GM12878 (cell line): ENCODE results near the gene IL1RAPL1. TPM values are rescaled to one million over a fixed set of nuclear protein-coding genes. Genes with fewer than 3 reads are reported as not detected.

Experiments used
- ATAC-seq: fragments of 200-7000 bp; cut with Tn5 transposase; 3 replicates; pipeline ENCODE4 v1.9.1; 2020; ENCODE audit warnings: mild to moderate bottlenecking, moderate library complexity
- BruUV-seq: library from RNA; stranded (reverse); fragments of 400-500 nt; replicated peaks from 2 replicates; lab custom pipeline; 2021; lab: Mats Ljungman, UMichigan
- CTCF ChIA-PET: fragments of 300-600 bp; sonication (Branson Sonifier 250); formaldehyde crosslinking; extraction: SDS; loops from one replicate; lab custom pipeline; 2021; ENCODE audit warnings: inconsistent platforms; lab: Yijun Ruan, JAX
- POLR2A ChIA-PET: fragments of 350-600 bp; formaldehyde crosslinking; extraction: SDS; loops from one replicate; lab custom pipeline; 2021; ENCODE audit warnings: inconsistent platforms; lab: Charles Lee
- RAD21 ChIA-PET: fragments of 300-600 bp; sonication (Branson Sonifier 250); formaldehyde crosslinking; loops from one replicate; lab custom pipeline; 2023; ENCODE audit warnings: antibody characterized with exemption; ENCODE audit not compliant: unreplicated experiment; lab: Charles Lee
- SMC1A ChIA-PET: fragments of 300-600 bp; sonication (Branson Sonifier 250); formaldehyde crosslinking; loops from one replicate; lab custom pipeline; 2023; ENCODE audit not compliant: unreplicated experiment, uncharacterized antibody; lab: Charles Lee
- DNase-seq: peaks from one replicate; pipeline ENCODE4 v3.0.0-alpha.2; 2011; ENCODE audit warnings: low read depth, low spot score
- FAIRE-seq: peaks from 3 replicates; lab custom pipeline; 2011; peaks lifted over from hg19 to GRCh38; lab: Jason Lieb, UNC
- H2AFZ ChIP-seq: 2 replicates; pipeline ENCODE4 v1.6.0; 2011; ENCODE audit warnings: low read depth, low read length, control low read depth; ENCODE audit not compliant: control insufficient read depth
- H3K27ac ChIP-seq: 2 replicates; pipeline ENCODE4 v1.5.1; 2011; ENCODE audit warnings: control low read depth; ENCODE audit not compliant: control insufficient read depth, insufficient read depth
- H3K27me3 ChIP-seq, 2 experiments: replicated peaks in 1 of 2; 2 replicates each; pipeline versions ENCODE4 v1.6.0 to v1.6.1; 2011; ENCODE audit warnings: low read length in 1 of 2; ENCODE audit not compliant: control insufficient read depth in 2 of 2, insufficient read depth in 2 of 2
- H3K36me3 ChIP-seq, 2 experiments: 2 replicates each; pipeline ENCODE4 v1.5.1; 2011; ENCODE audit warnings: low read length in 1 of 2; ENCODE audit not compliant: control insufficient read depth in 2 of 2, insufficient read depth in 2 of 2
- H3K4me1 ChIP-seq: 2 replicates; pipeline ENCODE4 v1.6.1; 2011; ENCODE audit warnings: mild to moderate bottlenecking, low read length, moderate library complexity, mixed read lengths; ENCODE audit not compliant: control insufficient read depth, insufficient read depth
- H3K4me2 ChIP-seq: 2 replicates; pipeline ENCODE4 v1.6.0; 2011; ENCODE audit warnings: control low read depth; ENCODE audit not compliant: control insufficient read depth, insufficient read depth
- H3K4me3 ChIP-seq: fragments of 200-600 bp; sonication (generic); 2 replicates; pipeline ENCODE4 v1.5.1; 2016
- H3K79me2 ChIP-seq: 2 replicates; pipeline ENCODE4 v1.6.0; 2011; ENCODE audit warnings: low read length; ENCODE audit not compliant: control insufficient read depth, insufficient read depth
- H3K9ac ChIP-seq: 2 replicates; pipeline ENCODE4 v1.8.0; 2011; ENCODE audit warnings: low read length, control low read depth, mixed read lengths; ENCODE audit not compliant: control insufficient read depth, insufficient read depth
- H3K9me3 ChIP-seq: replicated peaks from 3 replicates; pipeline ENCODE4 v1.5.1; 2011; ENCODE audit warnings: mild to moderate bottlenecking, low read length; ENCODE audit not compliant: control insufficient read depth, insufficient read depth
- H4K20me1 ChIP-seq: 2 replicates; pipeline ENCODE4 v1.6.0; 2011; ENCODE audit not compliant: control insufficient read depth, insufficient read depth
- CTCF ChIP-seq, 3 experiments: IDR thresholded peaks in 2 of 3; conservative IDR thresholded peaks in 1 of 3; 2 replicates each; pipeline ENCODE4 v1.5.1; 2011; ENCODE audit warnings: low read depth in 3 of 3, low read length in 3 of 3, mild to moderate bottlenecking in 3 of 3, control low read depth in 2 of 3, moderate library complexity in 2 of 3, inconsistent platforms in 1 of 3, mixed read lengths in 1 of 3; ENCODE audit not compliant: control insufficient read depth in 2 of 3, insufficient read depth in 1 of 3; ENCODE audit errors: extremely low read depth in 1 of 3
- ESRRA ChIP-seq: IDR thresholded peaks from 2 replicates; pipeline ENCODE4 v1.6.1; 2012; ENCODE audit warnings: mild to moderate bottlenecking, low read length, improper control_type of control experiment
- EZH2 ChIP-seq: IDR thresholded peaks from 2 replicates; pipeline ENCODE4 v1.6.1; 2012; ENCODE audit warnings: low read depth, mild to moderate bottlenecking, control low read depth, inconsistent platforms, low read length, borderline replicate concordance; ENCODE audit not compliant: control insufficient read depth
- HDGF ChIP-seq: fragments of 450-650 bp; IDR thresholded peaks from 2 replicates; pipeline ENCODE4 v1.6.1; 2016; ENCODE audit warnings: antibody characterized with exemption
- MTA2 ChIP-seq: fragments of 450-650 bp; IDR thresholded peaks from 2 replicates; pipeline ENCODE4 v1.6.1; 2016; ENCODE audit warnings: low read depth, mild to moderate bottlenecking, moderate library complexity
- MTA3 ChIP-seq: IDR thresholded peaks from 2 replicates; pipeline ENCODE4 v1.6.1; 2012; ENCODE audit warnings: low read length, inconsistent platforms, borderline replicate concordance
- NFIC ChIP-seq: IDR thresholded peaks from 2 replicates; pipeline ENCODE4 v1.6.1; 2012; ENCODE audit warnings: low read depth, mild to moderate bottlenecking, inconsistent platforms, low read length, moderate library complexity
- NFYB ChIP-seq: IDR thresholded peaks from 2 replicates; pipeline ENCODE4 v1.6.1; 2011; ENCODE audit warnings: low read depth, mild to moderate bottlenecking, low read length, improper control_type of control experiment, moderate library complexity; ENCODE audit not compliant: insufficient read depth
- RBBP5 ChIP-seq: fragments of 200-600 bp; sonication (generic); conservative IDR thresholded peaks from 2 replicates; pipeline ENCODE4 v1.6.1; 2016
- SUPT20H ChIP-seq: IDR thresholded peaks from 2 replicates; pipeline ENCODE4 v1.6.1; 2011; ENCODE audit warnings: low read depth, mild to moderate bottlenecking, low read length, moderate library complexity, borderline replicate concordance; ENCODE audit not compliant: control insufficient read depth
- ZBTB11 ChIP-seq: fragments of 450-650 bp; formaldehyde crosslinking; IDR thresholded peaks from 2 replicates; pipeline ENCODE4 v1.5.0; 2022; ENCODE audit warnings: mild to moderate bottlenecking, missing genetic modification characterization
- ZNF622 ChIP-seq: fragments of 450-650 bp; IDR thresholded peaks from 2 replicates; pipeline ENCODE4 v1.6.1; 2017; ENCODE audit warnings: mild to moderate bottlenecking, inconsistent platforms
- WGBS: methylation state at CpG from one replicate; pipeline ENCODE4 v1.1.6; 2016; ENCODE audit warnings: low lambda C conversion rate; ENCODE audit not compliant: insufficient replicate concordance, insufficient coverage; ENCODE audit errors: missing lambda C conversion rate; 5-methylcytosine and 5-hydroxymethylcytosine counted together
- in situ Hi-C: fragments of 300-500 bp; cut with MboI; formaldehyde crosslinking; loops from 9 replicates; pipeline ENCODE4 v1.14.3; 2018; ENCODE audit warnings: mixed read lengths
- intact Hi-C: fragments of 100-400 bp; cut with micrococcal nuclease; formaldehyde crosslinking; loops from one replicate; pipeline ENCODE4 v1.14.2; 2022; ENCODE audit not compliant: unreplicated experiment
- polyA plus RNA-seq, 11 experiments: library from polyadenylated mRNA; depleted of rRNA in 4 of 11; unstranded in 6 of 11; stranded (reverse) in 5 of 11; fragments of >200 nt; fragmentation: Nextera tagmentation in 4 of 11; fragmentation: Illumina TruSeq in 1 of 11; extraction: Ambion mirVana in 4 of 11; extraction: Trizol in 1 of 11; gene quantifications; 1 replicate in 1 of 11; 2 replicates in 10 of 11; pipeline versions ENCODE4 v1.2.1 to v1.2.3, GENCODE V29; 2011 to 2016; ENCODE audit warnings: inconsistent platforms in 2 of 11, missing spikeins in 2 of 11, low read depth in 1 of 11
- total RNA-seq, 4 experiments: library from RNA; depleted of rRNA in 3 of 4; stranded (reverse); fragments of >200 nt in 3 of 4; fragmentation: Illumina TruSeq in 1 of 4; extraction: Trizol in 1 of 4; gene quantifications; 2 replicates each; pipeline versions ENCODE4 v1.2.1 to v1.2.3, GENCODE V29; 2013 to 2021

IL1RAPL1 gene
- total and polyA plus RNA-seq, 10 of the 15 experiments (the other 5 are each of a cell fraction or from before 2014, with no cell fraction given), result not detected

DNA sequence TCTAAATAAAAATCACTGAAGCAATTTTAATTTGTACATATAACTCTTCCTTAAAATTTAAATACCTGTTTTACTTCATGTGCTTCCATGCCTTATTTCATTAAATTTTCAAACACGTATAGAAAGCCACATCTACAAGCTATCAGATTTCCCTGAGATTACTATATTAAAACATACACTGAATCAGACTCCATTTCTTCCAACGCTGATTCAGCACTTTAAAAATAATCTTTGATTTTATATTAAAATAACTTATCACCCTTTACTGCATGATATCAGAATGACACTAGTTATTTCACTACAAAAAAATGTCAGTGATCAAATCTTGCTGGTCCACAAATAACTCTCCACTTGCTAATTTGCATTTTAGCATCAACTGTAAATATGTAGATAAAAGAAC is 550.8 kb downstream of the IL1RAPL1 start:
- BruUV-seq, result no TSS peak
- no peaks in the 10 kb centered on the region for H3K79me2 ChIP-seq
- POLR2A ChIA-PET, result interaction anchor here (0.6 kb wide), 1 partner anchor 685 kb away, joined by 4 read pairs; no protein-coding TSS in a partner anchor
- no peak overlapping the region for H3K4me3 ChIP-seq
- no peak overlapping the region for H3K27ac ChIP-seq
- H3K9ac ChIP-seq, result no peak overlapping the region
- in situ Hi-C loops (no loop called here), intact Hi-C loops (no loop called here)
- 5% methylated on average over 2 of the region's 2 CpGs for WGBS
- TF ChIP-seq ESRRA, result no peak
- no peaks in the 10 kb centered on the region for H3K27me3 ChIP-seq
- H4K20me1 ChIP-seq, result no peaks in the 10 kb centered on the region
- CTCF ChIA-PET, result no interaction called here
- H3K4me2 ChIP-seq, result no peak overlapping the region
- no peaks in the 10 kb centered on the region for H3K9me3 ChIP-seq
- no peak for FAIRE-seq
- no peak overlapping the region for H2AFZ ChIP-seq
- no peak for DNase-seq
- H3K36me3 ChIP-seq, result no peaks in the 10 kb centered on the region
- RAD21 ChIA-PET, result no interaction called here
- no peaks in the 10 kb centered on the region for H3K4me1 ChIP-seq
- SMC1A ChIA-PET, result no interaction called here
- no peak for ATAC-seq

GRCh38 chrX:29143356-29143755 is 556.1 kb downstream of the IL1RAPL1 start:
- in situ Hi-C loops (no loop called here), intact Hi-C loops (no loop called here)
- WGBS, result 40% methylated on average over 5 of the region's 5 CpGs
- Histone ChIP-seq H3K4me3 (no peak overlapping the region), H2AFZ (no peak overlapping the region), H3K36me3 (no peaks in the 10 kb centered on the region), H4K20me1 (no peaks in the 10 kb centered on the region), H3K9me3 (no peaks in the 10 kb centered on the region), H3K79me2 (no peaks in the 10 kb centered on the region), H3K27ac (no peak overlapping the region), H3K4me1 (no peaks in the 10 kb centered on the region), H3K27me3 (no peaks in the 10 kb centered on the region), H3K9ac (no peak overlapping the region), H3K4me2 (no peak overlapping the region)
- CTCF ChIA-PET, result no interaction called here
- no peak for DNase-seq
- no peak for FAIRE-seq
- POLR2A ChIA-PET, result no interaction called here
- SMC1A ChIA-PET, result no interaction called here
- RAD21 ChIA-PET, result no interaction called here
- no TSS peak for BruUV-seq
- ATAC-seq, result no peak
- TF ChIP-seq ZBTB11 (CRISPR knock-in tag) (no peak), NFIC (no peak), EZH2 (no peak), HDGF (no peak), MTA3 (no peak), CTCF (IDR thresholded peaks at IDR 0.05 in 2 of 3, conservative IDR thresholded peaks at IDR 0.05 in 1 of 3; ENCODE audit: control insufficient read depth in 2 of 3, extremely low read depth in 1 of 3, insufficient read depth in 1 of 3, low read depth in 3 of 3, low read length in 3 of 3) (no peak), SUPT20H (no peak), MTA2 (no peak), RBBP5 (no peak), NFYB (no peak), ZNF622 (no peak)
